Measurements from ENCODE around the gene GCK. TPM values are rescaled to one million over a fixed set of nuclear protein-coding genes. Genes with fewer than 3 reads are reported as not detected.

GCK gene
- total RNA-seq, 1 donor from 2014 or later, result 43.9 TPM

- peaks cover 10% of the 10 kb centered on the region for H3K27me3 Mint-ChIP-seq (ENCODE audit: unreplicated experiment)
- peak overlapping the region; percentile 70 for H3K27ac Mint-ChIP-seq (ENCODE audit: unreplicated experiment)
- H3K9me3 Mint-ChIP-seq (ENCODE audit: unreplicated experiment), result peaks cover 21% of the 10 kb centered on the region
- peak overlapping the region; percentile 83 for H3K4me3 Mint-ChIP-seq (ENCODE audit: unreplicated experiment)
- H3K36me3 Mint-ChIP-seq (ENCODE audit: unreplicated experiment), result no peaks in the 10 kb centered on the region
- no peak for TF ChIP-seq CTCF (IDR thresholded peaks at IDR 0.05; ENCODE audit: partially characterized antibody, unreplicated experiment)
- DNase-seq, result no peak
- H3K4me1 Mint-ChIP-seq (ENCODE audit: low read depth, unreplicated experiment), result peaks cover 33% of the 10 kb centered on the region
These were observed 44.2 kb downstream of the GCK start for GRCh38 chr7:44144968-44145478.

- no peak for TF ChIP-seq CTCF (IDR thresholded peaks at IDR 0.05; ENCODE audit: partially characterized antibody, unreplicated experiment)
- Mint-ChIP-seq H3K4me1 (ENCODE audit: low read depth, unreplicated experiment) (peaks cover 31% of the 10 kb centered on the region), H3K4me3 (ENCODE audit: unreplicated experiment) (peak overlapping the region; percentile 49), H3K27ac (ENCODE audit: unreplicated experiment) (no peak overlapping the region), H3K36me3 (ENCODE audit: unreplicated experiment) (no peaks in the 10 kb centered on the region), H3K9me3 (ENCODE audit: unreplicated experiment) (peaks cover 19% of the 10 kb centered on the region), H3K27me3 (ENCODE audit: unreplicated experiment) (peaks cover 11% of the 10 kb centered on the region)
- no peak for DNase-seq
These were observed 44.7 kb downstream of the GCK start for GRCh38 chr7:44144426-44144967.

- Mint-ChIP-seq H3K4me1 (ENCODE audit: low read depth, unreplicated experiment) (peaks cover 24% of the 10 kb centered on the region), H3K9me3 (ENCODE audit: unreplicated experiment) (peaks cover 19% of the 10 kb centered on the region), H3K27ac (ENCODE audit: unreplicated experiment) (peak overlapping the region; percentile 0), H3K4me3 (ENCODE audit: unreplicated experiment) (peak overlapping the region; percentile 63), H3K36me3 (ENCODE audit: unreplicated experiment) (no peaks in the 10 kb centered on the region), H3K27me3 (ENCODE audit: unreplicated experiment) (peaks cover 11% of the 10 kb centered on the region)
- DNase-seq, result no peak
- TF ChIP-seq CTCF (IDR thresholded peaks at IDR 0.05; ENCODE audit: partially characterized antibody, unreplicated experiment), result no peak
These were observed 45.5 kb downstream of the GCK start for GRCh38 chr7:44143646-44144250.

GRCh38 chr7:44142028-44142427, 47.2 kb downstream of the GCK start:
- H3K36me3 Mint-ChIP-seq (ENCODE audit: unreplicated experiment), result no peaks in the 10 kb centered on the region
- peaks cover 4% of the 10 kb centered on the region for H3K27me3 Mint-ChIP-seq (ENCODE audit: unreplicated experiment)
- peak; percentile 13 for DNase-seq
- peaks cover 11% of the 10 kb centered on the region for H3K9me3 Mint-ChIP-seq (ENCODE audit: unreplicated experiment)
- H3K4me3 Mint-ChIP-seq (ENCODE audit: unreplicated experiment), result no peak overlapping the region
- TF ChIP-seq CTCF (IDR thresholded peaks at IDR 0.05; ENCODE audit: partially characterized antibody, unreplicated experiment), result no peak
- H3K27ac Mint-ChIP-seq (ENCODE audit: unreplicated experiment), result no peak overlapping the region
- H3K4me1 Mint-ChIP-seq (ENCODE audit: low read depth, unreplicated experiment), result peaks cover 20% of the 10 kb centered on the region

- Mint-ChIP-seq H3K36me3 (ENCODE audit: unreplicated experiment) (peaks cover 3% of the 10 kb centered on the region), H3K4me1 (ENCODE audit: low read depth, unreplicated experiment) (peaks cover 22% of the 10 kb centered on the region), H3K9me3 (ENCODE audit: unreplicated experiment) (peaks cover 12% of the 10 kb centered on the region), H3K4me3 (ENCODE audit: unreplicated experiment) (no peak within 1 kb of the TSS), H3K27ac (ENCODE audit: unreplicated experiment) (no peak within 1 kb of the TSS), H3K27me3 (ENCODE audit: unreplicated experiment) (peaks cover 4% of the 10 kb centered on the region)
- DNase-seq, result peak; percentile 6
- TF ChIP-seq CTCF (IDR thresholded peaks at IDR 0.05; ENCODE audit: partially characterized antibody, unreplicated experiment), result no peak
These were observed 47.9 kb downstream of the GCK start, which contains the start of gene MYL7 for GRCh38 chr7:44141221-44141850. TSS of gene MYL7 (minus strand) at chr7:44141332. CDS start at chr7:44141305, 27 bp downstream.

Measured in glutamatergic neuron (in vitro differentiated cells).